Fibroblast of pulmonary artery (primary cell): ENCODE results near the gene PLCD1.
"Not testable (repeated sequence)": the region's sequence is repeated elsewhere in the genome, so short reads cannot be mapped to it uniquely, and the experiment has no call there.

Source experiments
- DNase-seq: peaks from one replicate; pipeline ENCODE4 v3.0.0-alpha.2; 2010; ENCODE audit warnings: low read depth
- H3K4me3 ChIP-seq: replicated peaks from 2 replicates; pipeline ENCODE4 v1.5.1; 2011; ENCODE audit warnings: low read depth, mild to moderate bottlenecking, control low read depth, low read length, moderate library complexity
- TF ChIP-seq, protein P1 (sequence below): IDR thresholded peaks from 2 replicates; pipeline ENCODE4 v1.5.1; 2011; ENCODE audit warnings: mild to moderate bottlenecking, control low read depth, low read length, inconsistent platforms; ENCODE audit errors: missing control alignments

Gene PLCD1

DNA sequence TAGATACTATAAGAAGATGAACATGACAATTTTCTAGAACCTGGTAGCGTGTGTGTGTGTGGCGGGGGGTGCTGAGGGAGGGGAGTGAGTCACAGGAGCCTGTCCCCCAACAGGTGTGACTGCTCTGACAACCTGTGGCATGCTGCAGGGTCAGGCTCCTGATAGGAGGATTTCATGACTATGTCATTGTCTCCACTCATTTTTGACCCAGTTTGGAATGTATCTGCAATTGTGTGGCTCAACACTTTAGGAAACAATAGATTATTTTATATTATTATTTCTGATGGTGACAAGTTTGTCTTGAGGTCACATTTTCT lies 48.1 kb downstream of the PLCD1 start:
- H3K4me3 ChIP-seq = no peak overlapping the region
- no peak for DNase-seq
- TF ChIP-seq, protein P1, sequence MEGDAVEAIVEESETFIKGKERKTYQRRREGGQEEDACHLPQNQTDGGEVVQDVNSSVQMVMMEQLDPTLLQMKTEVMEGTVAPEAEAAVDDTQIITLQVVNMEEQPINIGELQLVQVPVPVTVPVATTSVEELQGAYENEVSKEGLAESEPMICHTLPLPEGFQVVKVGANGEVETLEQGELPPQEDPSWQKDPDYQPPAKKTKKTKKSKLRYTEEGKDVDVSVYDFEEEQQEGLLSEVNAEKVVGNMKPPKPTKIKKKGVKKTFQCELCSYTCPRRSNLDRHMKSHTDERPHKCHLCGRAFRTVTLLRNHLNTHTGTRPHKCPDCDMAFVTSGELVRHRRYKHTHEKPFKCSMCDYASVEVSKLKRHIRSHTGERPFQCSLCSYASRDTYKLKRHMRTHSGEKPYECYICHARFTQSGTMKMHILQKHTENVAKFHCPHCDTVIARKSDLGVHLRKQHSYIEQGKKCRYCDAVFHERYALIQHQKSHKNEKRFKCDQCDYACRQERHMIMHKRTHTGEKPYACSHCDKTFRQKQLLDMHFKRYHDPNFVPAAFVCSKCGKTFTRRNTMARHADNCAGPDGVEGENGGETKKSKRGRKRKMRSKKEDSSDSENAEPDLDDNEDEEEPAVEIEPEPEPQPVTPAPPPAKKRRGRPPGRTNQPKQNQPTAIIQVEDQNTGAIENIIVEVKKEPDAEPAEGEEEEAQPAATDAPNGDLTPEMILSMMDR = no peak

DNA sequence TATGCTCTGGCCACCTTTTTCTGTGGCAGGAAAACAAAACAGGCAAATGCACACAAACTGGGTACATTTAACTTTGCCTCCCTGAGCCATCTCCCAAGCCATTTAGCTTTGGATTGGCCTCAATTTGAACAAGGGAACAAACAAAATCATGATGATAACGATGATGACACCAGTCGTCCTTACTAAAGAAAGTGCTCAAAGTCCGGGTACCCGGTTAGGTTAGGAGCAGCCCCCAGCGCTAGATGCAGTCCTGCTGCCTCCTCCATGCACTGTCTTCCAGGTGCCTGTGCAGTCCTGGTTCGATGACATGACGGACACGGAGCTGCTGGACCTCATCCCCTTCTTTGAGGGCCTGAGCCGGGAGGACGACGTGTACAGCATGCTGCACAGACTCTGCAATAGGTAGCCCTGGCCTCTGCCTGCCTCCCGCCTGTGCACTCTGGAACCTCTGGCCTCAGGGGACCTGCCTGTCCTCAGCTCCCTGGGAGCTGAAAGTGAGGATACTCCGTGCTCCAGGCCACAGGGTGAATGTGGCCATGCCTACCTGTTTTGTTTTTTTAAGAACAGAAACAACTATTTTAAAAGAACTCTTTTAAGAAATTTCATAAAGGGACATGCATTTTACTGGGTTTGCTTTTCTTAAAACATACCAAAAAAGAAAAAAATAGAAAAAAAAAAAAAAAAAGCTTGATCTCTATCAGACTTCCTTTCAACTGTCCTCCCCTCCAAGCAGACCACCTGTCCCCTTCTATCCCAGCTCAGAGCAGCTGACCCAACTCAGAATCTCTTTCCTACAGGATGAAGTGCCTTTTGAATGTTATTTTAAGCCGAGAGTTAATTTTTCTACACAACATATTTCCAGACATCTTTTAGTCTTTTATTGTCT lies 48.7 kb downstream of the PLCD1 start:
- TF ChIP-seq, protein P1 = no peak
- no peak for DNase-seq

DNA sequence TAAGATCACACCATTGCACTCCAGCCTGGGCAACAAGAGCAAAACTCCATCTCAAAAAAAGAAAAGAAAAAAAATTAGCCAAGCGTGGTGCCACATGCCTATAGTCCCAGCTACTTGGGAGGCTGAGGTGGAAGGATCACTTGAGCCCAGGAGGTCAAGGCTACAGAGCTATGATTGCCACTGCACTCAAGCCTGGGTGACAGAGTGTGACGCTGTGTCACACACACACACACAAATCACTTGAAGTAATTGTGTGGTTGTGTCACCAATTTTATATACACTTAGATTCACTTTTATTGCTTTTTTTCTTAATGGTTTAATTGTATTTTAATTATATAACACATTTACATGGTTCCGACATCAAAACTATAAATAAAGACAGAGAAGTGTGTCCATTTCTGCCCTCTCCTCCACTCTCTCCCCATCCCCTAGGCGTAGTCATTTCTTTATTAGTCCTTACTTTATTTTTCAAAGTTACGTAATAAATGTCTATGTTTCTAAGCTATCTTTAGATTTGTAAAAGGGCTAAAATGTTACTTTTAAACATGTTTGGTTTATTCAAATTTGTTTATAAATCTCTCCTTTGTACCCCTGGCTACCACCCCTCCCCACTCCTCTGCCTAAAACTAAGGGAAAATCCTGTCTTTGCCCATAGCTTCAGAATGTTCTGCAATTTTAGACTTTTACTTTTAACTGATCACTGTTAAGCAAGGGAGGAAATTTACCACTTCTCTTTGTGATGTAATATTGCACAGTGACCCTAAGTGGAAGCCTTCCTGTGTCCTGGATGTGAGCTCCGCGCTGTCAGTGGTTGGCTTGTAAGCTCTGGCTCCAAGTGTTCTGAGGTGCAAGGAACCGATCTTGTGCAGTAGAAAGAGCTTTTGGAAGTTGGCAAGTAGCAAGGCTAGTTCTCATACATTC lies 49.6 kb downstream of the PLCD1 start:
- DNase-seq = no peak
- no peak overlapping the region for H3K4me3 ChIP-seq
- TF ChIP-seq, protein P1 = no peak

More for the DNA sequence above, 48.7 kb downstream of the PLCD1 start:
- no peak overlapping the region for H3K4me3 ChIP-seq

DNA sequence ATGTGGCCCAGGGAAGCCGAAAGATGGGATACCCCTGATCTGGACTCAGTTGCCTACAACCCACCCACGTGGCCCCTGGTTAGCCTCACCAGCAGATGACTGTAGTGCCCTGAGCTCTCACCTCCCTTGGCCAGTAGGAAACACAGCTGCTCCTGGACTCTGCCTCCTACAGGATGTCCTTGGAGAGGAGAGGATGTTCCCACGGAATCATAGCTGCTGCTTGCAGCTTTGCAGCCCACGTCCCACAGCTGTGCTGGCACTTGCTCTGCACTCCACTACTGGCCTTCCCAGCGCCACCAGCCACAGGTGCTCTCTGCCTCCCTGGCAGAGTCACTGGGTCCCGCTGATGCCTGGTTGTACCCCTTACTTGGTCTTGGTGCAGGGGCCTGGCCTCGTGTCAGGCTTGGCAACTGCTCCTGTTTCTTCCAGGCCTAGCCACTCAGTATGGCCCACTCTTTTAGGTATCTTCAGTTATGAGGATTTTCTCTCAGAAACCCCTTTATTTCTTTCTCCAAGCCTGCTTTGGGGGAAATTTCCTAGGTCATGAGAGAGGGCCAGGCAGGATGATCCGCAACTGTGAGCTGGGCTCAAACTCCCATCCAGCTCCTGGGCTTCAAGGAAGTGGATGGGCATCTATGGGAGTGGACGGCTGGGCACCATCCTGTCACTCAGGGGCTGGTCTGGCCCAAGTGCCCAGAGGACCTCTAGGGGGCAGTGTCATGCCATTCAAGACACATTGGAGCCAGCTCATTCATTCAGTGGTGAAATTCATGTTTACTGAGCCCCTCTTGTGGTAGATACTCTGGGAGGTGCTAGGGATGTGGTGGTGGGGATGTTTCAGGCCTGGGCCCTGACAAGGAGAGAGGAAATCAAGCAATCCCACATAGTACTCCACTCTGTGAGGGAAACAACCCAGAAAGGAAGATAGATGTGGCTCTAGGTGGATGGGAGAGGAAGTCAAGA lies 55.0 kb downstream of the PLCD1 start:
- TF ChIP-seq, protein P1 = peak; percentile 84
- peak; percentile 75 for DNase-seq
- H3K4me3 ChIP-seq = no peak overlapping the region

DNA sequence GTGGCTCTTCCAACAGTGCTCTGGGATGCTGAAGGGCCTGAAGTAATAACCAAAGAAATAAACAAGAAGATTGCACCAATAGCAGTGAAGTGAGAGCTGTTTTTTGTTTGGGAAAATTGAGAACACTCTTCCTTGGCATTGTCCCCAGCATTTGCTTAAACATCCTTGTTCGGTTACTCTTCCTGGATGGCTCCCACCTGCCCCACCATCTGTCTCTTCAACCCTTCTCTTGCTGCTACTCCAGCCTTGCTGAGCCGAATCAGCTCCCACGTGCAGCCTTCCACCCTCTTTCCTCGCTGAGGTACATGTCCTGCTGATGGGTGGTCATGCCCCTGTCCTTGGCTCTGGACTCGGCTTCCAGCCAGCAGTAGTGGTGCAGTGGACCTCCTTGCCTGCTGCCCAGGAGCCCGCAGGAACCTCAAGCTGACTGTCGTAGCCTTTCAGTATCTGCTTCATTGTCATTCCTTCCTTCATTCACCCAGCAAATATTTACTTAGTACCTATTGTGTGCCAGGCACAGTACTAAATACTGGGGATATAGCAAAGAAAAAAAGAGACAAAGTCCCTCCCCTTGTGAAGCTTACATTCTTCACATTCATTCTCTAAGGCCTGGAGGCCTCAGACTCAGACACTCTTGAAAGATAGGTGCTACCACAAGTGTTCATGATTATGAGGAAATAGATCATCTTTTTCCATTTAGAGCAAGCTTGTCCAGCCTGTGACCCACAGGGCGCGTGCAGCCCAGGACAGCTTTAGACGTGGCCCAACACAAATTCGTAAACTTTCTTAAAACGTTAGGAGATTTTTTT lies 56.0 kb downstream of the PLCD1 start:
- TF ChIP-seq, protein P1 = no peak
- no peak overlapping the region for H3K4me3 ChIP-seq
- DNase-seq = no peak

DNA sequence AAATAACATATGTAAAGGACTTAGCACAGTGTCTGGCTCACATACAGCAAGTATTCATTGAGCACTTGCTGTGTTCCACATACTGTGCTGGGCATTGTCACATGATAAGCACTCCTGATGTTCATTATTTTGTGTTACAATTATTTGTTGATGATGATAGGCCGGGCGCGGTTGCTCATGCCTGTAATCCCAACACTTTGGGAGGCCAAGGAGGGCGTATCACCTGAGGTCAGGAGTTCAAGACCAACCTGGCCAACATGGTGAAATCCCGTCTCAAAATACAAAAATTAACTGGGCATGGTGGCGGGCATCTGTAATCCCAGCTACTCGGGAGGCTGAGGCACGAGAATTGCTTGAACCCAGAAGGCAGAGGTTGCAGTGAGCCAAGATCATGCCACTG lies 57.4 kb downstream of the PLCD1 start:
- not testable (repeated sequence) for H3K4me3 ChIP-seq, DNase-seq
